HG03159 (cell line): Measurements from ENCODE around the gene PRLR.
A peak's percentile ranks its signal among the peaks of the same experiment; 100 is the strongest.

Experiments
- ATAC-seq: cut with Tn5 transposase; IDR thresholded peaks from one replicate; pipeline ENCODE4 v1.9.1; 2021; ENCODE audit warnings: mild to moderate bottlenecking, moderate library complexity; ENCODE audit not compliant: unreplicated experiment

Gene PRLR

DNA sequence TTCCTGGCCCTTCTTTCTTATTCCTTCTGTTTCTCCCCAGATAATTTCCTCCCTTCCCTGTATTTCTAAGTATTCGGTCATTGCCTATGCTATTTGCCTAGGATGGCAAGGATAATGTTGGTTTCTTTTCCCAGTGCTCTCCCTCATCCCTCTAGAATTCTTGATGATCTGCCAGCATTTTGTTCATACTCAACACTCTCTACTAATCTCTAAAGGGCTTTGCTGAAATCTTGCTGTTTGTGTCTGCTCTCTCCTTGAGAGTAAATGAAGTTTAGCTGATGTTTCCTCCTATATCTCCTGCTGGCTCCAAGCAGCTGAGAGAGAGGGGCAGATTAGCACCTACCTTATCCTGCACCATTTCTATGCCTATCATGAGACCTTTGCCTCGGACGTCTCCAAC lies 220.6 kb downstream of the PRLR start:
- ATAC-seq: no peak

DNA sequence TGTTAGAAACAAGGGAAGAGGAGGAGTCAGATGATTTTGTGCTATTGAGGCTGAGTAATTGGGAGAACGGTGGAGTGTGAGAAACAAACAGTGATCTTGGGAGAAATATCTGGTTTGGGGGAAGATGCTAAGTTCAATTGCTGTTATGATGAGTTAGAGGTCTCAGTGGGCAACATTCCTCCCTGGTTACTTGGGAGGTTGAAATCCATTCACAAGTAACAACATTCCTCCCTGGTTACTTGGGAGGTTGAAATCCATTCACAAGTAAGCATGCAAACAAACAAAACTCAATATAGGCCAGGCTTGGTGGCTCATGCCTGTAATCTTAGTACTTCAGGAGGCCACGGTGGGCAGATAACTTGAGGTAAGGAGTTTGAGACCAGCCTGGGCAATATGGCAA lies 221.3 kb downstream of the PRLR start:
- ATAC-seq: no peak

DNA sequence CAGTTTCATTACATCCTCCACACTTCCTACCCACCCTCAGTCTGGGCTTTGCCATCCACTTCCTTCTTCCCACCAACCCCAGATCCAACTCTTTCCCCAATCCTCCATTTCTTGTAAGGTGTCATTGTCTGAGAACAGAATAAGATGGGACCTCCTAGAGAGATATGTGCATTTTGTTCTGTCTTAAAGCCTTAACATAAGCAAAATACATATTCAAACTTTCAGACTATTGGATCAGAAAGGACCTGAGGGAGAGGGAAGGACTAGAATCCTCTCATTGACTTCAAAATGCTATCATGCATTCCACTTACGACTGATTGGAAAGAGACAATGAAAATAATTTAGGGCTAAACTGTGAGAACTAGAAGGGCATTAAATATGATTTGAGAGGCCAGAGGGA lies 225.5 kb downstream of the PRLR start:
- no peak for ATAC-seq

DNA sequence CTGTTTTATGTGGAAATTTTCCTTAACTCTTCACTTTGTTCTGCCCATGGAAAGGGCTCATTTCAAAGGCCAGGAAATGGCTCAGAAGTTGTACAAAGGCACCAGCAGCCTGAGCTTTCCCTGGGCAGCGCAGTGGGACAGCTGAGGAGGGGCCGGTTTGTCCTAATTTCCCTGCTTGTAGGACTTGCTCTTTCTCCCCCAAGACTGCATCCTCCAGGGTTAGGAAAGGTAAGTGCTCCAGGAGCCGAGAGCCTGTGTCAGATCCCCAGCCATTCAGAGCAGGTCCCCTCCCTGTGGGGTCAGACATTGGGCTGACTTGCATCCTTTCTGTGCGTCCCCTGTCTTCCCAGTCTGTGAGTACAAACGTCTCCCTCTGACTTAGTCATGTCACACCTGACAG lies 226.1 kb downstream of the PRLR start:
- ATAC-seq: no peak

DNA sequence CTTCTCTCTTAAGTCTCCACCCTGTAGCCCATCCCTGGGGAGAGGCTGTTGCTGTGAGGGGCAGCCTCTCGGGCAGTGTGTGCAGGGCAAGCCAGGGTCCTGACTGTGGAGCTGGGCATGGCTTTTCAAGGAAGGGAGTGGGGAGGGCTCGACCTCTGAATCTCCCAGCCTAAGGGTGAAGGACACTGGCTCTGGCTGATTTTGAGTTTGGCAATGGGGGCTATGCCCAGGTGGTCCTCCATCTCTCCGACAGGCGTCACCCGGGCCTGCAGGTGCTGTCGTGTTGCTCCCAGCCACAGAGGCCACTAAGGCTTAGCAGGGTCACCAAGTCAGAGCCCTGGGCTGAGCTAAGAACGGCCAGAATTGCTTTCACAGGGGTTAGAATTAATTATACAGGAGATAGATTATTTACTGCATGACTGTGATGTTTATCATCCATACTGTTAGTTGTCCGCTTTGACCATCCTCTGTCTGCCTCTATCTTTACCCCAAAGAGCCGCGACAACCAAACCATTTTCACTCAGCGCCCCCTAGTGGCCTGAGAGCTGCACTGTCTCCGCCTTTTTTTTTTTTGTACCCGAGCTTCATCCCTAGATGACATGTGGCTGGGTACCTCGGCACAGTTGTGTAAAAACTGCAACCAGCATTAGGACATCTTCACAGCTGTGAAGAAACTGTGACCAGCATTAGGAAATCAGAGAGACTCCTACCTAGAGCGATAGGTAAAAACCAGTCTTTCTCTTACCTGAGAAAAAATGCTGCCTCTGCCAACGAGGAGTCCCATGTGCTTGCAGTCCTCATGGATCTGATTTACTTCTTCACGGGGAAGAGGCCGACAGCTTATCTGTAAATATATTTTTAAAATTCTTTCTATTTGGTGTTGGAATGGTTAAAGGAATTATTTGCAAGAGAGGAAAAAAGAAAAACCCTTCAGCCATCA lies 227.0 kb downstream of the PRLR start:
- peak; percentile 73 for ATAC-seq

DNA sequence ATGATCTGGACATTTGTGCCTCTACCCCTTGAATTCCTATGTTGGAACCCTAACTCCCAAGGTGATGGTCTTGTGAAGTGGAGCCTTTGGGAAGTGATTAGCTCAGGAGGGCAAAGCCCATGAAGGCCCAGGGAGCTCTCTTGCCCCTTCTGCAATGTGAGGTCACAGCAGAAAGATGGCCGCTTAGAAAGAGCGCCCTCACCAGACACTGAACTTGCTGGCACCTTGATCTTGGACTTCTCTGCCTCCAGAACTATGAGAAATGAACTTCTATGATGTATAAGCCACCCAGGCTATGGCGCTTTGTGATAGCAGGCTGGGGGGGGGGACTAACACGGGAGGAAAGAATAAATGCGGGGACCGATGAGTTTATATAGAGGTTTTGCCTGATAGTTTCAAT lies 227.8 kb downstream of the PRLR start:
- no peak for ATAC-seq

DNA sequence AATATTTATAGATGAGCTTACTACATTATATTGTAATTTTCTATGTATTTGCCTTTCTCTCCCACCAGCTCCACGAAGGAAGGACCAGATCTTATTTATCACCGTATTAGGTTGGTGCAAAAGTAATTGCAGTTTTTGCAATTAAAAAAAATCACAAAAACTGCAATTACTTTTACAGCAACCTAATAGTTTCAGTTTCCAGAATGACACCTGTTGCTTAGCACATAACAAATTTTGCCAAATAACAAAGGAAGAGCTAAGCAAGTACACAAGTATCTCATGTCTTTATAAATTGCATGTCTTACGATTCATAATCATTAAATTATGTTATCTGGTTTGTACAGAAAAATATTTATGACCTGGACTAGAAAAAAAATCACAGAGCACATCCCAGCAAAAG lies 228.4 kb downstream of the PRLR start:
- ATAC-seq: no peak
